GM10248 (cell line): ENCODE results near the gene NOC2L.
A peak's percentile ranks its signal among the peaks of the same experiment; 100 is the strongest.

Experiments used
- CTCF ChIA-PET: fragments of 300-600 bp; sonication (Branson Sonifier 250); formaldehyde crosslinking; extraction: SDS; loops from one replicate; lab custom pipeline; 2021; ENCODE audit warnings: antibody characterized with exemption; lab: Yijun Ruan, JAX
- POLR2A ChIA-PET: fragments of 350-650 bp; sonication (Branson Sonifier 250); formaldehyde crosslinking; extraction: SDS; loops from one replicate; lab custom pipeline; 2020; ENCODE audit warnings: antibody characterized with exemption; lab: Yijun Ruan, JAX
- DNase-seq: peaks from one replicate; pipeline ENCODE4 v3.0.0; 2012; ENCODE audit errors: extremely low spot score
- TF ChIP-seq, protein P1 (sequence below): IDR thresholded peaks from 2 replicates; pipeline ENCODE4 v1.5.1; 2012; ENCODE audit warnings: mild to moderate bottlenecking, low read depth; ENCODE audit errors: extremely low read depth, missing control alignments, control extremely low read depth

NOC2L gene

GRCh38 chr1:966135-966703, 7.2 kb upstream of the NOC2L start, which contains the start of gene PLEKHN1:
TSS of gene PLEKHN1 (plus strand) at chr1:966482. CDS start at chr1:966532, 50 bp downstream.
- ChIA-PET CTCF (interaction anchor here (0.8 to 1.6 kb wide), 6 partner anchors 10 to 61 kb away, joined by 3 to 7 read pairs (median 4); no protein-coding TSS in a partner anchor), POLR2A (no interaction called here)
- DNase-seq, result peak; percentile 73
- TF ChIP-seq, protein P1, sequence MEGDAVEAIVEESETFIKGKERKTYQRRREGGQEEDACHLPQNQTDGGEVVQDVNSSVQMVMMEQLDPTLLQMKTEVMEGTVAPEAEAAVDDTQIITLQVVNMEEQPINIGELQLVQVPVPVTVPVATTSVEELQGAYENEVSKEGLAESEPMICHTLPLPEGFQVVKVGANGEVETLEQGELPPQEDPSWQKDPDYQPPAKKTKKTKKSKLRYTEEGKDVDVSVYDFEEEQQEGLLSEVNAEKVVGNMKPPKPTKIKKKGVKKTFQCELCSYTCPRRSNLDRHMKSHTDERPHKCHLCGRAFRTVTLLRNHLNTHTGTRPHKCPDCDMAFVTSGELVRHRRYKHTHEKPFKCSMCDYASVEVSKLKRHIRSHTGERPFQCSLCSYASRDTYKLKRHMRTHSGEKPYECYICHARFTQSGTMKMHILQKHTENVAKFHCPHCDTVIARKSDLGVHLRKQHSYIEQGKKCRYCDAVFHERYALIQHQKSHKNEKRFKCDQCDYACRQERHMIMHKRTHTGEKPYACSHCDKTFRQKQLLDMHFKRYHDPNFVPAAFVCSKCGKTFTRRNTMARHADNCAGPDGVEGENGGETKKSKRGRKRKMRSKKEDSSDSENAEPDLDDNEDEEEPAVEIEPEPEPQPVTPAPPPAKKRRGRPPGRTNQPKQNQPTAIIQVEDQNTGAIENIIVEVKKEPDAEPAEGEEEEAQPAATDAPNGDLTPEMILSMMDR, result no peak

- ChIA-PET POLR2A (no interaction called here), CTCF (no interaction called here)
- TF ChIP-seq, protein P1, result no peak
- DNase-seq, result no peak
These were observed 6.6 kb upstream of the NOC2L start for GRCh38 chr1:965526-966134.

DNA sequence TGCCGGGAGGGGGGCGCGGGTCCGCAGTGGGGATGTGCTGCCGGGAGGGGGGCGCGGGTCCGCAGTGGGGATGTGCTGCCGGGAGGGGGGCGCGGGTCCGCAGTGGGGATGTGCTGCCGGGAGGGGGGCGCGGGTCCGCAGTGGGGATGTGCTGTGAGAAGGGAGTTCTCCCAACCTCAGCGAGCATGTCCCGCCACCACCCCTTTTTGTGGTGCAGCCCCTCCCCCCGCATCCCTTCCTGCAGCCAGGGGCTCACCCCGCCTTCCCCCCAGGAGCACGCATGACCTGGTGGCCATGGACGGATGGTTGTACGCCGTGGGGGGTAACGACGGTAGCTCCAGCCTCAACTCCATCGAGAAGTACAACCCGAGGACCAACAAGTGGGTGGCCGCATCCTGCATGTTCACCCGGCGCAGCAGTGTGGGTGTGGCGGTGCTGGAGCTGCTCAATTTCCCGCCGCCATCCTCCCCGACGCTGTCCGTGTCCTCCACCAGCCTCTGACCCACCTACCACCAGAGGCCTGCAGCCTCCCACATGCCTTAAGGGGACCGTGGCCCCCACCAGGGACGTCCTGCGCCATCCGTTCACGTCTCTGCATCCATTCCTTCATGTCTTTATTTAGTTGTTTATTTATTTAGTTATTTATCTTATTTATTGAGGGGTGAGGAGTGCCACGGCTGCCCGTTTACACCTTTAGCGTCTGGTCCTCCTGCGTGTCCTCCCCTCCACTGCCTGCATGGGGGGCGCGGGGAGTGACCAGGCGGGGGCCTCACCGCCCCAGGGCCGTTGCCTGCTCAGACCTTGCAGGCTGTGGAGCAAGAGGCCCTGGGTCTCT, 5.9 kb upstream of the NOC2L start:
- ChIA-PET CTCF (no interaction called here), POLR2A (no interaction called here)
- TF ChIP-seq, protein P1, result no peak
- DNase-seq, result no peak

- DNase-seq, result no peak
- CTCF ChIA-PET, result no interaction called here
- POLR2A ChIA-PET, result interaction anchor here (1.1 kb wide), 1 partner anchor 12 kb away, joined by 3 read pairs; no protein-coding TSS in a partner anchor
- TF ChIP-seq, protein P1, result no peak
These were observed 4.9 kb upstream of the NOC2L start for GRCh38 chr1:963746-964525.

GRCh38 chr1:963301-963651, 4.2 kb upstream of the NOC2L start:
- POLR2A ChIA-PET, result interaction anchor here (1.1 kb wide), 1 partner anchor 13 kb away, joined by 3 read pairs; no protein-coding TSS in a partner anchor
- TF ChIP-seq, protein P1, result no peak
- no peak for DNase-seq
- CTCF ChIA-PET, result interaction anchor here (1.1 kb wide), 1 partner anchor 18 kb away, joined by 3 read pairs; the partner anchor contains the start of gene PERM1
